22Rv1 (cell line): ENCODE results near the gene GABARAPL2.

Experiments used
- ZFX ChIP-seq: fragments of 450-650 bp; IDR thresholded peaks from 2 replicates; pipeline ENCODE4 v1.6.1; 2017; ENCODE audit warnings: antibody characterized with exemption, borderline replicate concordance
- TF ChIP-seq, protein P1 (sequence below): fragments of 450-650 bp; IDR thresholded peaks from 2 replicates; pipeline ENCODE4 v1.5.1; 2017; ENCODE audit warnings: mild to moderate bottlenecking

DNA sequence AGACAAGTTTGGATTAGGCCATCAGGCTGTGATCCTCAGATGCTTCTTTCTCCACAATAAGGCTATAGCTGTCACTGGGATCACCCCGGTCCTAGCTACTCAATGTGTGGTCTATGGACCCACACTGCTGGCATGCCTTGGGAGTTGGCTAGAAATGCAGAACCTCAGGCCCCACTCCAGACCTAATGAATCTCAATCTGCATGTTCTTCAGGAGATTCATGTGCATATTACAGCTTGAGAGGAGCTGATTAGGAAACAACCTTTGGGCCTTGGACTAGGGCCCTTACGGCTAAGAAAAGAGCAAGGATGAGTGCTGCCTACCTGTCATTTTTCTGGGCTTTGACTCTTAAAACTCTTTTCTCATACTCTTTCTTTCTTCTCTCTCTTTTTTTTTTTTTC lies 49.4 kb downstream of the GABARAPL2 start:
- TF ChIP-seq, protein P1, sequence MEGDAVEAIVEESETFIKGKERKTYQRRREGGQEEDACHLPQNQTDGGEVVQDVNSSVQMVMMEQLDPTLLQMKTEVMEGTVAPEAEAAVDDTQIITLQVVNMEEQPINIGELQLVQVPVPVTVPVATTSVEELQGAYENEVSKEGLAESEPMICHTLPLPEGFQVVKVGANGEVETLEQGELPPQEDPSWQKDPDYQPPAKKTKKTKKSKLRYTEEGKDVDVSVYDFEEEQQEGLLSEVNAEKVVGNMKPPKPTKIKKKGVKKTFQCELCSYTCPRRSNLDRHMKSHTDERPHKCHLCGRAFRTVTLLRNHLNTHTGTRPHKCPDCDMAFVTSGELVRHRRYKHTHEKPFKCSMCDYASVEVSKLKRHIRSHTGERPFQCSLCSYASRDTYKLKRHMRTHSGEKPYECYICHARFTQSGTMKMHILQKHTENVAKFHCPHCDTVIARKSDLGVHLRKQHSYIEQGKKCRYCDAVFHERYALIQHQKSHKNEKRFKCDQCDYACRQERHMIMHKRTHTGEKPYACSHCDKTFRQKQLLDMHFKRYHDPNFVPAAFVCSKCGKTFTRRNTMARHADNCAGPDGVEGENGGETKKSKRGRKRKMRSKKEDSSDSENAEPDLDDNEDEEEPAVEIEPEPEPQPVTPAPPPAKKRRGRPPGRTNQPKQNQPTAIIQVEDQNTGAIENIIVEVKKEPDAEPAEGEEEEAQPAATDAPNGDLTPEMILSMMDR, result no peak
- TF ChIP-seq ZFX, result no peak
